Endothelial cell of umbilical vein (primary cell): ENCODE results near the gene CRYGS. TPM values are rescaled to one million over a fixed set of nuclear protein-coding genes. Genes with fewer than 3 reads are reported as not detected.

Experiments
- BruUV-seq: library from RNA; stranded (reverse); fragments of 400-500 nt; replicated peaks from 2 replicates; lab custom pipeline; 2021; lab: Mats Ljungman, UMichigan
- CTCF ChIA-PET: fragments of 300-600, 350-600 bp; sonication (Branson Sonifier 250); formaldehyde crosslinking; loops from one replicate; lab custom pipeline; 2021; ENCODE audit warnings: antibody characterized with exemption, inconsistent platforms; lab: Charles Lee
- POLR2A ChIA-PET: fragments of 300-600, 350-600 bp; sonication (Branson Sonifier 250); formaldehyde crosslinking; loops from one replicate; lab custom pipeline; 2021; ENCODE audit warnings: antibody characterized with exemption, inconsistent platforms; lab: Charles Lee
- DNase-seq: peaks from one replicate; pipeline ENCODE4 v3.0.0-alpha.2; 2011; ENCODE audit warnings: low read depth, low spot score
- FAIRE-seq: peaks from 2 replicates; lab custom pipeline; 2011; peaks lifted over from hg19 to GRCh38; lab: Jason Lieb, UNC
- H2AFZ ChIP-seq: 2 replicates; pipeline ENCODE4 v1.6.0; 2012; ENCODE audit warnings: low read depth, low read length, control low read depth, inconsistent platforms
- H3K27ac ChIP-seq: 2 replicates; pipeline ENCODE4 v1.5.1; 2011; ENCODE audit warnings: low read depth, mild to moderate bottlenecking, control low read depth, low read length, moderate library complexity; ENCODE audit not compliant: insufficient read depth
- H3K27me3 ChIP-seq, 2 experiments: 2 replicates each; pipeline versions ENCODE4 v1.6.0 to v1.6.1; 2011; ENCODE audit warnings: low read length in 2 of 2, mixed read lengths in 1 of 2; ENCODE audit not compliant: control insufficient read depth in 2 of 2, insufficient read depth in 2 of 2
- H3K36me3 ChIP-seq, 2 experiments: 2 replicates in 1 of 2; 3 replicates in 1 of 2; pipeline ENCODE4 v1.5.1; 2011; ENCODE audit warnings: low read length in 2 of 2, mild to moderate bottlenecking in 1 of 2, moderate library complexity in 1 of 2; ENCODE audit not compliant: control insufficient read depth in 2 of 2, insufficient read depth in 2 of 2; ENCODE audit errors: extremely low read depth in 1 of 2
- H3K4me1 ChIP-seq: 3 replicates; pipeline ENCODE4 v1.5.1; 2011; ENCODE audit warnings: mild to moderate bottlenecking, low read length; ENCODE audit not compliant: control insufficient read depth, insufficient read depth; ENCODE audit errors: extremely low read depth
- H3K4me2 ChIP-seq: 2 replicates; pipeline ENCODE4 v1.6.1; 2011; ENCODE audit warnings: low read length, control low read depth, mixed read lengths; ENCODE audit not compliant: insufficient read depth
- H3K4me3 ChIP-seq, 3 experiments: fragments of 200-600 bp in 1 of 3; sonication (generic), shearing (Covaris generic) in 1 of 3; replicated peaks in 1 of 3; 2 replicates each; pipeline ENCODE4 v1.5.1; 2011 to 2016; ENCODE audit warnings: control low read depth in 3 of 3, low read length in 3 of 3, mild to moderate bottlenecking in 2 of 3, inconsistent platforms in 1 of 3, low read depth in 1 of 3, moderate library complexity in 1 of 3; ENCODE audit not compliant: insufficient read depth in 1 of 3
- H3K79me2 ChIP-seq: 2 replicates; pipeline ENCODE4 v1.6.0; 2012; ENCODE audit warnings: low read length, inconsistent platforms; ENCODE audit not compliant: control insufficient read depth, insufficient read depth
- H3K9ac ChIP-seq: replicated peaks from 2 replicates; pipeline ENCODE3; 2011; ENCODE audit warnings: low read length, control low read depth; ENCODE audit not compliant: insufficient read depth; ENCODE audit errors: extremely low read depth
- H3K9me1 ChIP-seq: replicated peaks from 3 replicates; pipeline ENCODE4 v1.6.0; 2011; ENCODE audit warnings: mild to moderate bottlenecking, low read length; ENCODE audit not compliant: control insufficient read depth, insufficient read depth; ENCODE audit errors: extremely low read depth
- H3K9me3 ChIP-seq: replicated peaks from 2 replicates; pipeline ENCODE4 v1.5.1; 2012; ENCODE audit warnings: low read length, inconsistent platforms; ENCODE audit not compliant: control insufficient read depth, insufficient read depth
- H4K20me1 ChIP-seq: replicated peaks from 2 replicates; pipeline ENCODE3; 2011; ENCODE audit warnings: mild to moderate bottlenecking, low read length; ENCODE audit not compliant: control insufficient read depth, insufficient read depth; ENCODE audit errors: extremely low read depth
- EZH2 ChIP-seq: IDR thresholded peaks from 2 replicates; pipeline ENCODE4 v1.6.1; 2012; ENCODE audit warnings: borderline replicate concordance, low read depth, mild to moderate bottlenecking, moderate library complexity, low read length, inconsistent platforms; ENCODE audit not compliant: severe bottlenecking
- FOS ChIP-seq: IDR thresholded peaks from 2 replicates; pipeline ENCODE4 v1.6.1; 2011; ENCODE audit warnings: mild to moderate bottlenecking, low read length, moderate library complexity, borderline replicate concordance; ENCODE audit not compliant: insufficient read depth
- GATA2 ChIP-seq: IDR thresholded peaks from 2 replicates; pipeline ENCODE4 v1.7.0; 2011; ENCODE audit warnings: low read depth, mild to moderate bottlenecking, moderate library complexity, mixed read lengths, low read length; ENCODE audit not compliant: insufficient read length, insufficient read depth
- JUN ChIP-seq: IDR thresholded peaks from 2 replicates; pipeline ENCODE4 v1.6.1; 2011; ENCODE audit warnings: borderline replicate concordance, low read depth; ENCODE audit not compliant: insufficient read length, insufficient read depth
- MYC ChIP-seq: IDR thresholded peaks from one replicate; pipeline ENCODE4 v1.6.1; 2011; ENCODE audit warnings: mild to moderate bottlenecking, low read depth, low read length
- POLR2A ChIP-seq: IDR thresholded peaks from 2 replicates; pipeline ENCODE4 v1.6.1; 2012; ENCODE audit warnings: low read depth, mild to moderate bottlenecking, control low read depth, low read length
- POLR2AphosphoS5 ChIP-seq: IDR thresholded peaks from 2 replicates; pipeline ENCODE4 v1.6.1; 2012; ENCODE audit warnings: low read depth, mild to moderate bottlenecking, control low read depth, low read length, moderate library complexity; ENCODE audit not compliant: insufficient read depth
- dilution Hi-C: fragments of 300-500 bp; cut with MboI; formaldehyde crosslinking; loops from one replicate; pipeline ENCODE4 v1.15.0; 2019; ENCODE audit warnings: low sequenced_read_pairs; ENCODE audit not compliant: extremely low pct_ligation_motif_present
- intact Hi-C: fragments of 100-400 bp; cut with micrococcal nuclease; formaldehyde crosslinking; loops from one replicate; pipeline ENCODE4 v1.10.0; 2022
- polyA plus RNA-seq, 4 experiments: library from polyadenylated mRNA; depleted of rRNA in 3 of 4; stranded (reverse) in 3 of 4; unstranded in 1 of 4; fragments of >200 nt; gene quantifications; 2 replicates each; pipeline versions ENCODE4 v1.2.1 to v1.2.3, GENCODE V29; 2011 to 2012; ENCODE audit warnings: missing spikeins in 1 of 4
- total RNA-seq: library from RNA; stranded (reverse); gene quantifications from 2 replicates; pipeline ENCODE4 v1.2.3, GENCODE V29; 2021
- TF ChIP-seq, protein P1 (sequence below), 2 donors: IDR thresholded peaks; 1 replicate in 1 of 2; 2 replicates in 1 of 2; pipeline ENCODE4 v1.5.1; 2011; ENCODE audit warnings: low read length in 2 of 2, mild to moderate bottlenecking in 2 of 2, moderate library complexity in 2 of 2, control low read depth in 1 of 2, inconsistent platforms in 1 of 2, low read depth in 1 of 2; ENCODE audit not compliant: insufficient read depth in 1 of 2; ENCODE audit errors: extremely low read depth in 1 of 2
- TF ChIP-seq, protein P2 (sequence below): IDR thresholded peaks from 2 replicates; pipeline ENCODE4 v1.6.1; 2011; ENCODE audit not compliant: insufficient read depth, insufficient read length

The CRYGS gene
- total and polyA plus RNA-seq, 2 donors (not counting 3 experiments of a cell fraction or from before 2014, with no cell fraction given), result 5.0 TPM

DNA sequence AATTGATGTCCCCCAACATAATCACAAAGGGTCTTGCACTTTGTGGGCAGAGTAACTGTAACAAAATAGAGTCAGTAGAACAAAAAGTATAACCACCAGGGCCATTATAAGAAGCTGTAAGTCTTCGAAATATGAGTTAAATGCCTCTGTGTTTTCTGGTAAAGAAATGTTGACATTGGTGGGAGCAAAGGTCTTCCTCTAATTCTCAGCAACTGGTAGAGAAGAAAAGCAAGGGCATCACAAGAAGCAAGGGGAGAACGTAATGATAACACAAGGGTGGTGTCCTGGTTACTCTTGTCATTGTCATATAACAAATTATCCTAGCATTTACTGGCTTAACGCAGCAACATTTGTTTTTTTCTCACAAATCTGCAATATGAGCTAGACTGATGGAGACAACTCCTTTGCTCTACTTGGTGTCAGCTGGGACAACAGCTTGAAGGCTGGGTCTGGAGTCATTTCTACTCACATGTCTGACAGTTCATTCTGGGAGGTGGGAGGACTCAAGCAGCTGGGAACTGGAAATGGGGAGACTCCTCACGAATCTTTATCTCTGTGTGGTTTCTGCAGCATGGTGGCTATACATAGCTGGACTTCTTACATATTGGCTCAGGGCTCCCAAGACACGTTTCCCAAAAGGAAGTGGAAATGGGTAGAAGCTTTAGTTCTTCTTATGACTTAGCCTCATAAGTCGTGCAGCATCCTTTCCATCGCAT, 46.6 kb upstream of the CRYGS start:
- dilution Hi-C loops (no loop called here), intact Hi-C loops (no loop called here)
- no peak overlapping the region for H3K9ac ChIP-seq
- no peaks in the 10 kb centered on the region for H3K27me3 ChIP-seq
- H4K20me1 ChIP-seq, result no peaks in the 10 kb centered on the region
- FAIRE-seq (no peak), DNase-seq (no peak)
- H3K36me3 ChIP-seq, result peaks cover 1 to 2% of the 10 kb centered on the region in 2 experiments
- no peak overlapping the region for H2AFZ ChIP-seq
- no peaks in the 10 kb centered on the region for H3K9me1 ChIP-seq
- no peak overlapping the region for H3K27ac ChIP-seq
- H3K9me3 ChIP-seq, result no peaks in the 10 kb centered on the region
- POLR2A ChIA-PET, result no interaction called here
- no peak overlapping the region for H3K4me2 ChIP-seq
- H3K79me2 ChIP-seq, result no peaks in the 10 kb centered on the region
- no TSS peak for BruUV-seq
- H3K4me1 ChIP-seq, result no peaks in the 10 kb centered on the region
- H3K4me3 ChIP-seq, result no peak overlapping the region
- TF ChIP-seq, protein P1, sequence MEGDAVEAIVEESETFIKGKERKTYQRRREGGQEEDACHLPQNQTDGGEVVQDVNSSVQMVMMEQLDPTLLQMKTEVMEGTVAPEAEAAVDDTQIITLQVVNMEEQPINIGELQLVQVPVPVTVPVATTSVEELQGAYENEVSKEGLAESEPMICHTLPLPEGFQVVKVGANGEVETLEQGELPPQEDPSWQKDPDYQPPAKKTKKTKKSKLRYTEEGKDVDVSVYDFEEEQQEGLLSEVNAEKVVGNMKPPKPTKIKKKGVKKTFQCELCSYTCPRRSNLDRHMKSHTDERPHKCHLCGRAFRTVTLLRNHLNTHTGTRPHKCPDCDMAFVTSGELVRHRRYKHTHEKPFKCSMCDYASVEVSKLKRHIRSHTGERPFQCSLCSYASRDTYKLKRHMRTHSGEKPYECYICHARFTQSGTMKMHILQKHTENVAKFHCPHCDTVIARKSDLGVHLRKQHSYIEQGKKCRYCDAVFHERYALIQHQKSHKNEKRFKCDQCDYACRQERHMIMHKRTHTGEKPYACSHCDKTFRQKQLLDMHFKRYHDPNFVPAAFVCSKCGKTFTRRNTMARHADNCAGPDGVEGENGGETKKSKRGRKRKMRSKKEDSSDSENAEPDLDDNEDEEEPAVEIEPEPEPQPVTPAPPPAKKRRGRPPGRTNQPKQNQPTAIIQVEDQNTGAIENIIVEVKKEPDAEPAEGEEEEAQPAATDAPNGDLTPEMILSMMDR (IDR thresholded peaks at IDR 0.05; ENCODE audit: extremely low read depth in 1 of 2, insufficient read depth in 1 of 2, low read depth in 1 of 2, low read length in 2 of 2), result no peak
- no peak for TF ChIP-seq POLR2AphosphoS5
- TF ChIP-seq GATA2, result no peak
- no peak for TF ChIP-seq POLR2A
- no peak for TF ChIP-seq MYC
- no peak for TF ChIP-seq JUN
- TF ChIP-seq EZH2, result no peak
- TF ChIP-seq, protein P2, sequence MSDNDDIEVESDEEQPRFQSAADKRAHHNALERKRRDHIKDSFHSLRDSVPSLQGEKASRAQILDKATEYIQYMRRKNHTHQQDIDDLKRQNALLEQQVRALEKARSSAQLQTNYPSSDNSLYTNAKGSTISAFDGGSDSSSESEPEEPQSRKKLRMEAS, result no peak
- no peak for TF ChIP-seq FOS
- CTCF ChIA-PET, result interaction anchor here (1.7 to 2.8 kb wide), 4 partner anchors 24 to 231 kb away, joined by 7 to 17 read pairs (median 10); no protein-coding TSS in a partner anchor
